ENCODE data around the gene NBAS. TPM values are rescaled to one million over a fixed set of nuclear protein-coding genes. Genes with fewer than 3 reads are reported as not detected.

The NBAS gene
- polyA plus RNA-seq, 1 donor from 2014 or later = 31.9 TPM

GRCh38 chr2:15126373-15126772 is 434.8 kb downstream of the NBAS start:
- TF ChIP-seq RAD21 (conservative IDR thresholded peaks at IDR 0.05) = no peak
- no peak for TF ChIP-seq REST (IDR thresholded peaks at IDR 0.05; ENCODE audit: borderline replicate concordance)
- no peak for TF ChIP-seq POLR2AphosphoS5 (IDR thresholded peaks at IDR 0.05)
- TF ChIP-seq CTCF (IDR thresholded peaks at IDR 0.05; ENCODE audit: poor library complexity, severe bottlenecking) = no peak
- no peak for TF ChIP-seq SMC3 (conservative IDR thresholded peaks at IDR 0.05; ENCODE audit: poor library complexity)
- TF ChIP-seq EP300 (conservative IDR thresholded peaks at IDR 0.05; ENCODE audit: poor library complexity, severe bottlenecking) = no peak
- TF ChIP-seq MXI1 (conservative IDR thresholded peaks at IDR 0.05; ENCODE audit: poor library complexity, severe bottlenecking) = no peak
- no peak for TF ChIP-seq EZH2 (IDR thresholded peaks at IDR 0.05; ENCODE audit: borderline replicate concordance, insufficient read depth, low read length, poor library complexity, severe bottlenecking)
- TF ChIP-seq TAF1 (IDR thresholded peaks at IDR 0.05; ENCODE audit: low read depth) = no peak
- Histone ChIP-seq H3K27ac (ENCODE audit: low read length) (peak overlapping the region; percentile 20), H3K4me3 (ENCODE audit: low read length) (no peak overlapping the region), H4K20me1 (ENCODE audit: insufficient read depth) (no peaks in the 10 kb centered on the region), H3K9me2 (ENCODE audit: insufficient read depth, low read length) (no peaks in the 10 kb centered on the region), H3K9ac (ENCODE audit: low read length) (no peak overlapping the region), H3K79me2 (replicated peaks; ENCODE audit: insufficient read depth, low read length) (no peaks in the 10 kb centered on the region), H3K27me3 (ENCODE audit: insufficient read depth, low read depth, low read length) (no peaks in the 10 kb centered on the region), H3K4me2 (ENCODE audit: low read length) (no peak overlapping the region), H3K9me3 (ENCODE audit: low read length) (no peaks in the 10 kb centered on the region), H3K36me3 (ENCODE audit: insufficient read depth, low read length) (no peaks in the 10 kb centered on the region), H2AFZ (ENCODE audit: low read depth, low read length) (no peak overlapping the region), H3F3A (ENCODE audit: insufficient read depth, low read length, poor library complexity, severe bottlenecking) (no peaks in the 10 kb centered on the region)

GRCh38 chr2:15122915-15123314 is 438.2 kb downstream of the NBAS start:
- no peaks in the 10 kb centered on the region for H4K20me1 ChIP-seq (ENCODE audit: insufficient read depth)
- H3K27ac ChIP-seq (ENCODE audit: low read length) = no peak overlapping the region
- H3K27me3 ChIP-seq (ENCODE audit: insufficient read depth, low read depth, low read length) = no peaks in the 10 kb centered on the region
- H3F3A ChIP-seq (ENCODE audit: insufficient read depth, low read length, poor library complexity, severe bottlenecking) = no peaks in the 10 kb centered on the region
- no peaks in the 10 kb centered on the region for H3K9me3 ChIP-seq (ENCODE audit: low read length)
- no peaks in the 10 kb centered on the region for H3K9me2 ChIP-seq (ENCODE audit: insufficient read depth, low read length)
- H3K9ac ChIP-seq (ENCODE audit: low read length) = no peak overlapping the region
- H3K79me2 ChIP-seq (replicated peaks; ENCODE audit: insufficient read depth, low read length) = no peaks in the 10 kb centered on the region
- H2AFZ ChIP-seq (ENCODE audit: low read depth, low read length) = no peak overlapping the region
- no peak overlapping the region for H3K4me3 ChIP-seq (ENCODE audit: low read length)
- H3K4me2 ChIP-seq (ENCODE audit: low read length) = no peak overlapping the region
- TF ChIP-seq MXI1 (conservative IDR thresholded peaks at IDR 0.05; ENCODE audit: poor library complexity, severe bottlenecking) (no peak), POLR2AphosphoS5 (IDR thresholded peaks at IDR 0.05) (no peak), EP300 (conservative IDR thresholded peaks at IDR 0.05; ENCODE audit: poor library complexity, severe bottlenecking) (no peak), CTCF (IDR thresholded peaks at IDR 0.05; ENCODE audit: poor library complexity, severe bottlenecking) (no peak), SMC3 (conservative IDR thresholded peaks at IDR 0.05; ENCODE audit: poor library complexity) (no peak), TAF1 (IDR thresholded peaks at IDR 0.05; ENCODE audit: low read depth) (no peak), EZH2 (IDR thresholded peaks at IDR 0.05; ENCODE audit: borderline replicate concordance, insufficient read depth, low read length, poor library complexity, severe bottlenecking) (no peak), REST (IDR thresholded peaks at IDR 0.05; ENCODE audit: borderline replicate concordance) (no peak), RAD21 (conservative IDR thresholded peaks at IDR 0.05) (no peak)
- H3K36me3 ChIP-seq (ENCODE audit: insufficient read depth, low read length) = no peaks in the 10 kb centered on the region

Measured in neural cell (in vitro differentiated cells).